MM.1S (cell line): ENCODE results near the gene C3orf49.

Experiments used
- DNase-seq: peaks from one replicate; pipeline ENCODE4 v3.0.0-alpha.2; 2015
- H2AFZ ChIP-seq: fragments of 300-600 bp; sonication (generic); 2 replicates; pipeline ENCODE4 v1.6.0; 2016; ENCODE audit warnings: antibody characterized with exemption, low read length
- H3F3A ChIP-seq: fragments of 300-600 bp; sonication (generic); 2 replicates; pipeline ENCODE4 v1.6.1; 2016; ENCODE audit warnings: mild to moderate bottlenecking, antibody characterized with exemption, low read length, moderate library complexity, mixed read lengths; ENCODE audit not compliant: insufficient read depth
- H3K27ac ChIP-seq: fragments of 300-600 bp; sonication (generic); 2 replicates; pipeline ENCODE4 v1.5.1; 2016; ENCODE audit warnings: mild to moderate bottlenecking, low read length
- H3K27me3 ChIP-seq: fragments of 300-600 bp; sonication (generic); replicated peaks from 2 replicates; pipeline ENCODE4 v1.6.0; 2016; ENCODE audit warnings: low read length; ENCODE audit not compliant: insufficient read depth
- H3K36me3 ChIP-seq: fragments of 300-600 bp; sonication (generic); replicated peaks from 2 replicates; pipeline ENCODE4 v1.6.1; 2016; ENCODE audit warnings: mild to moderate bottlenecking, low read length, mixed read lengths; ENCODE audit not compliant: insufficient read depth
- H3K4me1 ChIP-seq: fragments of 300-600 bp; sonication (generic); 2 replicates; pipeline ENCODE4 v1.6.1; 2016; ENCODE audit warnings: low read length, mixed read lengths
- H3K4me2 ChIP-seq: fragments of 300-600 bp; sonication (generic); 2 replicates; pipeline ENCODE4 v1.6.0; 2016; ENCODE audit warnings: low read depth, low read length
- H3K4me3 ChIP-seq: fragments of 300-600 bp; sonication (generic); 2 replicates; pipeline ENCODE4 v1.5.1; 2016; ENCODE audit warnings: low read length, mixed read lengths
- H3K79me2 ChIP-seq: fragments of 300-600 bp; sonication (generic); 2 replicates; pipeline ENCODE4 v1.6.1; 2016; ENCODE audit warnings: mixed run types, low read length, mixed read lengths
- H3K9ac ChIP-seq: fragments of 300-600 bp; sonication (generic); 2 replicates; pipeline ENCODE4 v1.6.1; 2016; ENCODE audit warnings: low read length, mixed read lengths
- H3K9me2 ChIP-seq: fragments of 300-600 bp; sonication (generic); replicated peaks from 2 replicates; pipeline ENCODE4 v1.6.1; 2016; ENCODE audit warnings: mild to moderate bottlenecking, low read length, mixed read lengths; ENCODE audit not compliant: insufficient read depth
- H3K9me3 ChIP-seq: fragments of 300-600 bp; sonication (generic); replicated peaks from 2 replicates; pipeline ENCODE4 v1.6.1; 2016; ENCODE audit warnings: mild to moderate bottlenecking, low read length, mixed read lengths; ENCODE audit not compliant: insufficient read depth
- H4K20me1 ChIP-seq: fragments of 300-600 bp; sonication (generic); 2 replicates; pipeline ENCODE4 v1.6.1; 2016; ENCODE audit warnings: mild to moderate bottlenecking, low read length, moderate library complexity, mixed read lengths; ENCODE audit not compliant: insufficient read depth
- CTCF ChIP-seq: fragments of 300-600 bp; sonication (generic); IDR thresholded peaks from 2 replicates; pipeline ENCODE4 v1.5.1; 2016; ENCODE audit warnings: antibody characterized with exemption, low read length, mixed read lengths
- EZH2 ChIP-seq: fragments of 300-600 bp; sonication (generic); optimal IDR thresholded peaks from 2 replicates; pipeline ENCODE3; 2017; ENCODE audit warnings: low read depth, mild to moderate bottlenecking, antibody characterized with exemption, low read length, mixed read lengths
- EZH2phosphoT487 ChIP-seq: fragments of 300-600 bp; sonication (generic); IDR thresholded peaks from 2 replicates; pipeline ENCODE4 v1.6.1; 2018; ENCODE audit warnings: antibody characterized with exemption, low read length

C3orf49 gene

DNA sequence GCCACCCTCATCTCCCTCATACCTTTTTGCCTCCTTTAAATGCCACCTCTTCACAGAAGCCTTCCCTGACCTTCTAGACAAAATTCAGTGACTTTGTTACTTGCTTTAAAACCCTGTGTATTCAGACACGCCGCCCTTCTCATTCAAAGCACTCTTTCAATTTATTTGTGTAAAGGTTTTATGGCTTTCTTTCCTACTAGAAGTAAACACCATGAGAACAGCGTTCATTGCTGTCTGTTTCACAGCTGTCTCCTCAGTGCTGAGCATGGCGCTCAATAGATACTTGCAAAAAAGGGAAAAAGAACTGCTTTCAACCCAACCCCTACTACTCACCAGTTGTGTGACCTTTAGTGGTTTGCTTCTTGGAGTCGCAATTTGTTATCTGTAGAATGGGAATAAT, 61.6 kb downstream of the C3orf49 start:
- Histone ChIP-seq H3K9me3 (no peaks in the 10 kb centered on the region), H4K20me1 (no peaks in the 10 kb centered on the region), H3F3A (peaks cover 18% of the 10 kb centered on the region), H3K27ac (no peak overlapping the region), H3K36me3 (no peaks in the 10 kb centered on the region), H3K9me2 (no peaks in the 10 kb centered on the region), H3K4me2 (no peak overlapping the region), H3K9ac (no peak overlapping the region), H3K79me2 (peaks cover 69% of the 10 kb centered on the region), H3K4me3 (no peak overlapping the region), H2AFZ (no peak overlapping the region), H3K4me1 (peaks cover 24% of the 10 kb centered on the region), H3K27me3 (no peaks in the 10 kb centered on the region)
- DNase-seq, result no peak
- TF ChIP-seq EZH2 (no peak), EZH2phosphoT487 (no peak), CTCF (no peak)

DNA sequence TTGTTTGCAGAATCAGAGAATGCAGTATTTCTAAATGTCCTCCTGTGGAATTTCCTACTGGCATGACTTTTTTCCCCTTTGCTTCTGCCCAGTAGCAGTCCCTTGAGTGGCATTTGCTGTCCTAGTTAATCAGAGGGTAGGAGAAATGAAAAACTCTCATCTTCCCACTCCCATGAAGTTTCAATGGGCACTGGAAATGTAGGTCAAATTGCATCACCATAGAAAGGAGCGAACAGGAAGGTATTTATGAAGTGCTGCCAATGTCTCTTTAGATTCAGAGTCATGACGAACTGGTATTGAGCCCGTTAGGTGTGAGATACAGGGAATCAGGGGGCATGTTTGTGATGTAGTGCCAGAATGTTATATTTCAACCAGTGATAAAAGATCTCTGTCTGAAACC, 67.8 kb downstream of the C3orf49 start:
- H3K79me2 ChIP-seq, result peaks cover 53% of the 10 kb centered on the region

GRCh38 chr3:63891518-63891917, 72.4 kb downstream of the C3orf49 start:
- no peak overlapping the region for H3K9ac ChIP-seq
- H3K4me3 ChIP-seq, result no peak overlapping the region
- H3K9me2 ChIP-seq, result no peaks in the 10 kb centered on the region
- H3K9me3 ChIP-seq, result no peaks in the 10 kb centered on the region
- H4K20me1 ChIP-seq, result no peaks in the 10 kb centered on the region; the same call in 1 of the 2 replicates
- H3K27me3 ChIP-seq, result no peaks in the 10 kb centered on the region
- TF ChIP-seq CTCF, result no peak
- TF ChIP-seq EZH2phosphoT487, result no peak
- TF ChIP-seq EZH2, result no peak
- peaks cover 15% of the 10 kb centered on the region for H3K4me1 ChIP-seq
- no peak for DNase-seq
- peaks cover 57% of the 10 kb centered on the region for H3K79me2 ChIP-seq
- no peak overlapping the region for H3K4me2 ChIP-seq
- no peaks in the 10 kb centered on the region for H3K36me3 ChIP-seq
- H3K27ac ChIP-seq, result no peak overlapping the region
- H3F3A ChIP-seq, result no peaks in the 10 kb centered on the region
- no peak overlapping the region for H2AFZ ChIP-seq

More for the DNA sequence above, 67.8 kb downstream of the C3orf49 start:
- TF ChIP-seq EZH2 (no peak), EZH2phosphoT487 (no peak), CTCF (no peak)
- DNase-seq, result no peak
- Histone ChIP-seq H4K20me1 (no peaks in the 10 kb centered on the region; the same call in 1 of the 2 replicates), H3F3A (no peaks in the 10 kb centered on the region), H3K9me2 (no peaks in the 10 kb centered on the region), H3K4me1 (no peaks in the 10 kb centered on the region), H2AFZ (no peak overlapping the region), H3K36me3 (no peaks in the 10 kb centered on the region), H3K4me2 (no peak overlapping the region), H3K27me3 (no peaks in the 10 kb centered on the region), H3K27ac (no peak overlapping the region), H3K4me3 (no peak overlapping the region), H3K9ac (no peak overlapping the region), H3K9me3 (no peaks in the 10 kb centered on the region)
